GM19395 (cell line): ENCODE results near the gene SVOP.
"Not testable (repeated sequence)": the region's sequence is repeated elsewhere in the genome, so short reads cannot be mapped to it uniquely, and the experiment has no call there.

Source experiments
- ATAC-seq: cut with Tn5 transposase; IDR thresholded peaks from one replicate; pipeline ENCODE4 v1.9.1; 2021; ENCODE audit warnings: mild to moderate bottlenecking, moderate library complexity; ENCODE audit not compliant: unreplicated experiment

SVOP gene, protein sequence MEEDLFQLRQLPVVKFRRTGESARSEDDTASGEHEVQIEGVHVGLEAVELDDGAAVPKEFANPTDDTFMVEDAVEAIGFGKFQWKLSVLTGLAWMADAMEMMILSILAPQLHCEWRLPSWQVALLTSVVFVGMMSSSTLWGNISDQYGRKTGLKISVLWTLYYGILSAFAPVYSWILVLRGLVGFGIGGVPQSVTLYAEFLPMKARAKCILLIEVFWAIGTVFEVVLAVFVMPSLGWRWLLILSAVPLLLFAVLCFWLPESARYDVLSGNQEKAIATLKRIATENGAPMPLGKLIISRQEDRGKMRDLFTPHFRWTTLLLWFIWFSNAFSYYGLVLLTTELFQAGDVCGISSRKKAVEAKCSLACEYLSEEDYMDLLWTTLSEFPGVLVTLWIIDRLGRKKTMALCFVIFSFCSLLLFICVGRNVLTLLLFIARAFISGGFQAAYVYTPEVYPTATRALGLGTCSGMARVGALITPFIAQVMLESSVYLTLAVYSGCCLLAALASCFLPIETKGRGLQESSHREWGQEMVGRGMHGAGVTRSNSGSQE

DNA sequence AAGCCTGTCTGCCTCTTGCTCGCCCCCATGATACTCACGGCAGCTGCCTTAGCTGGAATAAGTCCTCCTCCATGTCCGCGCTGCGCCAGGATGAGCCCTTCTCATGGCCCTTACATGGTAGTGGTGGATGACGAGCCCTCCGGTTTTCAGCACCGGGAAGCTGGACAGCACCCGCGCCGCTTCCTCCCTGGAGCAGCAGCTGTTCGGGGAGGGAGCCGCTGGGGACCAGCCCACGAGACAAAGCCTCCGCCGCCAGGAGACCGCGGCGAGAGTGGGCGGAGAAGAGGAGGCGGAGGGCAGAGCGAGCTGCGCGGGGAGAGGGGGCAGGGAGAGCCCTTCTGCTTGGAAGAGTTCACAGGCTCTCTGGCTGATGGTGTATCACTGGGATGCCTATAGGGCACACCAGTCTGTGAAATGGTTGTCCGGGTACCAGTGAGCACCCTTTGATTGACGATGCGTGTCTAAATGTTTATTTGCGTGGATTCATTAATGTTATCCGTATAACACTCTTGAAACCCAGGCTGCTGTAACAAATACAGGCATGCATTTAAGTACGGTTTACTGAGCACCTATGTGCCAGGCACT is at the start of gene SVOP:
Gene SVOP, minus strand, starts transcription at position 273 of the 585 bp plus-strand sequence. Its CDS starts 200 bp downstream, at position 73.
- no peak for ATAC-seq

DNA sequence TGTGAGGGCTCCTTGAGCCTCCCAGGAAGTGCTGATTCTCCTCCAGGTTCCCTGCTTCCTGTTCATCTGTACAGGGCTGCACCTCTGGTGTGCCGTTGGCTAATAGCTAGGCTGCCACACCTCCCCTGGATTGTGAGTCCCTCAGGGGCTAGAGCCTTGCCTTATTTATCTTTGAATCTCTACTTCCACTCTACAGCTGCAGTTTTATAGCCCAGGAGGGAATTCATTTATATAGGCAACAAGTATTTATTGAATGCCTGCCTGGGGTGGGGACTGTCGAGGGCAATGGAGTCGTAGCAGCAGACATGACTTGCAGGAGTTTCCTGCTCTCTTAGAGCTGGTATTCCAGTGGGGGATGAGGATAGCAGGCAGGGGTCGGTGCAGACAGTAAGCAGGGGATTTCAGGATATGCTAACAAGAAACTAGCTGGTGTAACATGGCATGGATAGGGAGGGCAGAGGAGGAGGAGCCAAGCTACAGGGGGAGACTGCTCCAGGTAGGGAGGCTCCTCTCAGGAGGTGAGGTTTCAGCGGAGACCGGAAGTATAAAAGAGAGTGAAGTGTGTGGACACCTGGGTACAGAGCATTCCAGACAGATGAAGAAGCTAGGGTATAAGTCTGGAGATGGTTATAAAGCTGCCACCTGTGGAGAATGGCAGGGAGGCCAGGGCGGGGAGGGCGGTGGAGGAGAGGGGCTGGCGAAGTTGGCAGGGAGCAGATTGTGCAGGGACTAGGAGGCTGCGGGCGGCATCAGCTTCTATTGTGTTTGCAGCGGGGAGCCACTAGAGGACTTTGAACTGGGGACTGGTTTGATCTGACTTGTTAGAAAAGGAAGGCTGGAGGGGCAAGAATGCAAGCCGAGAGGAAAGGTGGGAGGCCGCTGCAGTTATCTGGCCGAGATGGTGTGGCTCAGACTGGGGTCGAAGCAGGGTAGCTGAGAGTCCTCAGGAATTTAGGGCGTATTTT is 48.7 kb upstream of the SVOP start:
- ATAC-seq: no peak

DNA sequence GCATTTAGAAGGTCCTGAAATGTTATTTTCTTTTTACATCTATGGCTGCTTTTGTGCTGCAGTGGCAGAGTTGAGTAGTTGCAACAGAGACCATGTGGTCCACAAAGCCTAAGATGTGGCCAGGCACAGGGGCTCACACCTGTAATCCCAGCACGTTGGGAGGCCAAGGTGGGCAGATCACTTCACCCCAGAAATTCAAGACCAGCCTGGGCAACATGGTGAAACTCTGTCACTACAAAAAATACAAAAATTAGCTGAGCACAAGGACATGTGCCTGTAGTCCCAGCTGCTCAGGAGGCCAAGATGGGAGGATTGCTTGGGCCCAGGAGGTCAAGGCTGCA is 45.0 kb upstream of the SVOP start:
- ATAC-seq: no peak

DNA sequence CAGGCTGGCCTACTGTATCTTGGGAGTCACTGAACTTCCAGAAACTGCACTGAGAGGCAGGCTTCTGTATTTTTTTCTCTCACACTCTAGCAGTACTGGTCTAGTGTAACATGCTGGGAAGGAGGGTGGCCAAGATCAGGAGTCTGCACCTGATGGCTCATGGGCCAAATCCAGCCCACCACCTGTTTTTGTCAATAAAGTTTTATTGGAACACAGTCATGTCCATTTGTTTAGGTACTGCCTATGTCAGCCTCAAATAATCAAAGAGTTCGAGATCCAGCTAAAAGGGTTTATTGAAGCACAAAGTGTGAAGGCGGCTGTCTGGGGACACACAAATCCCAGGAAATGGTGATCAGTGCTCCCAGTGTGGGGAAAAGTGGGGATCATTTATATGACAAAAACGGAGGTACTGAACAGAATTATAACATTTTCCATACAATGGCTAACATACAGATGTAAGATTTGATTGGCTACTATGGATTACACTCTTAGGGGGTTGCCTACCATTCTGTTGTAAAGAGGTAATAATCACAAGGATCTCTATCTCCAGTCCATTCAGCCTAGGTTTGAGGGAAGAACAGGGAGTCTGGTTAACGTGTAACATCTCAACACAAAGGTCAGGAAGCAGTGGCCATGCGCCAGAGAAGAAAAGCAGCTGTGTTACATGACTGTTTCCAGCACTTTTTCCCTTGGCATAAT is 44.4 kb upstream of the SVOP start:
- no peak for ATAC-seq

DNA sequence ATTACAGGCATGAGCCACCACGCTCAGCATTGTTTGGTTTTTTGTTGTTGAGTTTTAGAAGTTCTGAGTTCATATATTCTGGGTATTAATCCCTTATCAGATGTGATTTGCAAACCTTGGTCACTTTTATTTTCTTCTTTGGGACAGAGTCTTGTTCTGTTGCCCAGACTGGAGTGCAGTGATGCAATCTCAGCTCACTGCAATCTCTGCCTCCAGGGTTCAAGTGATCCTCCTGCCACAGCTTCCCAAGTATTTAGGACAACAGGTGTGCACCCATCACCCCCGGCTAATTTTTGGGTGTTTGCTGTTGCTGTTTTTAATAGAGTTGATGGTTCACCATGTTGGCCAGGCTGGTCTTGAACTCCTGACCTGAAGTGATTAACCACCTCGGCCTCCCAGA is 43.3 kb upstream of the SVOP start:
- no peak for ATAC-seq

DNA sequence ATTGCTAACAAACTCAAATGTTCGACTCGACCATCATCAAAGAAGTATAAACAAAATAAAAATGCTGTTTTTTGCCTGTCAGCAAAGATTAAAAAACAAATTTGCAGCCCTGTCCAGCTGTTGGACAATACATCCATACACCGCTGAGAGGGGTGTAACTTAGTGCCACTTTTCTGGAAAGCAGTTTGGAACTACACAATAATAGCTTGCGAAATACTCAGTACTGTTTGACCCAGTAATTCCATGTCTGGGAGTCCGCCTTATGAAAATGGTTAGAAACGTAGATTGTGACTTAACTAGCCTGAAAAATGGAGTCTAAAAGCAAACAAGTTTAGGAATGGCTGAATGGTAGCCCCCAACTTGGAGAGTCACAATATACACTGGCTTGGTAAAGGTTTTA is 37.9 kb upstream of the SVOP start:
- no peak for ATAC-seq

DNA sequence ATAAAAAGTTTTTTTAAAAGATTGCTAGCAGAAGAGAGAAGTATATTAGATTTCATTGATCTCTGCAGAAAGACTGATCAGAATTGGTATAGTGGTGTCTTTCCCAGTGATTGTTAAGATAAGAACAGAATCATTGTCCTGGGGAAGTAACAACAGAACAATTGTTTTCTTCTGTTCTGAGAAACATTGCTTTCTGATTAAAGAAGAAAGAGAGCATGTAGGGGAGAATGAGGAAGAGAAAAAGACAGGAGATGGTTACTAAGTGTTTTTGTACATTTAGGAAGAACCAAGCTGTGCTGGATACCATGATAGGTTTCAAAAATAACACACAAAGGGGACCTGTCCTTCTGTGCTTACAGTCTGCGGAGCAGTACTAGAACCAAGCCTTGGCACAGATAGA is 36.5 kb upstream of the SVOP start:
- no peak for ATAC-seq

DNA sequence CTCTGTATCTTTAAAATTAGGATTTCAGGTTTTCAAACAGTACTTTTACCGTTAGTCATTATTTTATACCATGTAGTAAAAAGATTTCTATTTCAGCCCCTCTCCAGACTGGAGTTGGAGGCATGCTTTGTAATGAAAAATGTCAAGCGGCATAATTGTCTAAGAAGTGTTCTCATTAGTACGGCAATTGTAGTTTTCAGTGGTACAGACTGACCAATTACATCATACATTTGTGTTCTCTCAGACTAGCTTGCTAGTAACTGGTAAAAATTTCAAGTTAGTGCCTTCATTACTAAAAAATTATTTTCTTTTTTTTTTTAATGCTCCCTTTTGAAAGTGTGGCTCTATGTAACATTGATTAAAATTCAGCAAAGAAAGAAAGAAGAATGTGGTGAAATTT is 36.0 kb upstream of the SVOP start:
- no peak for ATAC-seq

DNA sequence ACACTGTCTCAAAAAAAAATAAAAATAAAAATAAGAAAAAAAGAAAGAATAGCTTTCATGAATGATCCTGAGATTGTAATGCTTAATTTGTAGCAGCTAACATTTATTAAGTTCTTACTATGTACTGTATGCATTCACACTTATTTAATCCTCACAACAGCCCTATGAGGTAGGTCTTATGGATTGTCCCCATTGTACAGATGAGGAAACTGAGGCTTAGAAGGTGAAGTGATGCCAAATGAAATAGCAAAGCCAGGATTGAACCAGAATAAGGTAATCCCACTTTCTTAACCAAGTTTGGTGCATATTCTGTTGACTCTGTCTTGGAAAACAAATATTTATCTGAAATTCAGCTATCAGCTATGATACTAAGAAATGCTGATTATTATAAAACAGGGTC is 33.7 kb upstream of the SVOP start:
- ATAC-seq: no peak

DNA sequence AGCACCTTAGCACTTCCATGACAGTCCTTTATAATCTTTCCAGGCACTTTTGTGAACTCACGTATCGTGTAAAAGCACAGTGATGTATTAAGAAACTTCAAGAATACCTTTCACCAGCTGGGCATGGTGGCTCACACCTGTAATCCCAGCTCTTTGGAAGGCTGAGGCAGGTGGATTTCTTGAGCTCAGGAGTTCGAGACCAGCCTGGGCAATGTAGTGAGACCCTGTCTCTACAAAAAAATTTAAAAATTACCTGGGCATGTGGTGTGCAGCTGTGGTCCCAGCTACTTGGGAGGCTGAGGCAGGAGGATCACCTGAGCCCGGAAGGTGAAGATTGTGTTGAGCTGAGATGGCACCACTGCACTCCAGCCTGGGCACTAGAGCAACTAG is 33.3 kb upstream of the SVOP start:
- not testable (repeated sequence) for ATAC-seq

DNA sequence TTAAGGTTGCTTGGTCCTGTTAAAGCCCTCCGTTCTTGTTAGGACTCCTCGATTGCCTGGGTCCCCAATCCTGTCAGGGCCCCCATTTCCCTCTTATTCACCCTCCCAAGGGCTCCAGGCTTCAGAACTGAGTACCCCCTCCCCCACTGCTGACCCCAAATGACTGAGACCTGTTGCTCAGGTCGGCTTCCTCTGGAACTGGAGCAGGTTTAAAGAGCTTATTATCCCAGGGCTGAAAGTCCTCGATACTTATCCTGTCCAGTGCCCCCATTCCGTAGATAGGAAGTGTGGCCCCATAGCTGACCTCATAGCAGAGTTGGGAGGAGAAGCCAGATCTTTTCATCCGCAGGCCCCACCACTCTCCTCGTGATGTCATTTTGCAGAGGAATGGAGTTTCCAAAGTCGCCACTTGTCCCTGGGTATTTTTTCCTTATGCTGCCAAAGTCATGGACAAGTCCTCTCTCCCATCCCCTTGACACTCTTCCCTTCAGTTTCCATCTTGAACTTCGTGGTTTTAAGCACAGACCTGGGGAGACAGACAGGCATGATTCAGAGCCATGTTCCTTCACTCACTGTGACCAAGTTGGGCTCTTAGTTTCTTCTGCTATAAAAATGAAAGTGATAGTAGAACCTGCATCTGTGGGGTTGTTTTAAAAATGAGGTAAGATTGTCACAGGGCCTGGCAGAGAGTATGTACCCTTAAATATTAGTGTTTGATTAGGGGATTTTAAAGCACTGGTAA is 32.7 kb upstream of the SVOP start:
- ATAC-seq: peak; percentile 54

DNA sequence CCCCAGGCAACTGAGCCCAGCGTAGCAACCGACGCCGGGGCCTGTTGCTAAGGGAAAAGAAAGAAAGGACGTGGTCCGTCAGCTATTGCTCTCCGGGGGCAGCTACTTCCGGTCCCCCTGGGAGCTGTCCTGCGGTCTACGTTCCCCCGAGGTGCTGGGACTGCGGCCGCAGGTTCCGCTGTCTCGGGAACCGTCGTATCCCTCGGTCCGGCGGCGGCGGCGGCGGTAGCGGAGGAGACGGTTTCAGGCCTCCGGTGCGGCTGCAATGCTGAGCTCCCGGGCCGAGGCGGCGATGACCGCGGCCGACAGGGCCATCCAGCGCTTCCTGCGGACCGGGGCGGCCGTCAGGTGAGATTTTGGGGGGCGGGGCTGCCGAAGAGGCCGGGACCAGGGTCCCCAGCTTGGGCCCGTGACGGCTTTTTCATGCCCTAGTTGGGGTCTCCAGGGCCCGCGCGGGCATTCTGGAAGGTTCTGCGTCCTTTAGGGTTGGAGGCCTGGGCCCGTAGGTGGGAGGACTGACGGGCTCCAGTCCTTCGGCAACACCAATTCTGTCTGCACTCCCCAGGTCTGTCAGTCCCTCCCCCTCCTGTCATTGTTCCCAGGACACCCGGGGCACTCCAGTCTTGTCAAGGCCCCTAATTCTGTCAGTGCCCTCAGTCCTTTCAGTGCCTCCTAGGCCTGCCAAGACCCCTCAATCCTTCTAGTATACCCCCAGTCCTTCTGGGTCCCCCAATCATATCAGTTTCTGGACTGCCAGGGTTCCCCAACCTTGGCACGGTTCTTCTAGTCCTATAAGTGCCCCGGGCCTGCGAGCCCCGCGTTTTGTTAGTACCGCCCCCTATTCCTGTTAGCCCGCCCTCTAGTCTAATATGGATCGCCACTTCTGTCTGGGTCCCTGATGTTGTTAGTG is 31.8 kb upstream of the SVOP start, which contains the start of gene USP30:
Gene USP30, plus strand, starts transcription at position 163 of the 910 bp plus-strand sequence. Its CDS starts 103 bp downstream, at position 266.
- ATAC-seq: peak; percentile 73

DNA sequence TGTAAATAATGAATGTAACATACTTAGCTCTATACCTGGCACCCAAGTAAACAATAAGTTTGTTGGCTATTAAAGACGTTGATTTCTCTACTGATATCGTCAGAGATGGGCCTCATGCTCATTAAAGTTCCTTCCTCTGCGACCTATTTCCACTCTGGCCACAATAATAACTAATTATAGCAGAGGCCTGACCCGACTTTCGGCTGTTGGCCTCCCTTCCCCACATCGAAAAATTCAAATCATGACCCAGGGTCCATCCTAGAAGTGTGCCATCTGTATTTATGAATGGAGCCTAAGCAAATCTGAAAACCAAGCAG is 31.2 kb upstream of the SVOP start:
- no peak for ATAC-seq

DNA sequence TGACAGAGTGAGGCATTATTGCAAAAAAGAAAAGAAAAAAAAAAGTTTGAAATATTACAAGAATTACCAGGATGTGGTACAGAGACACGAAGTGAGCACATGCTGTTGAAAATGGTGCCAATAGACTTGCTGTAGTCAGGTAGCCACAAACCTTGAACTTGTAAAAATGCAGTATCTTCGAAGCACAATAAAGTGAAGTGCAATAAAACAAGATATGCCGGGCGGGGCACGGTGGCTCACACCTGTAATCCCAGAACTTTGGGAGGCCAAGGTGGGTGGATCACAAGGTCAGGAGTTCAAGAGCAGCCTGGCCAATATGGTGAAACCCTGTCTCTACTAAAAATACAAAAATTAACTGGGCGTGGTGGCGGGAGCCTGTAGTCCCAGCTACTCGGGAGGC is 28.9 kb upstream of the SVOP start:
- not testable (repeated sequence) for ATAC-seq

DNA sequence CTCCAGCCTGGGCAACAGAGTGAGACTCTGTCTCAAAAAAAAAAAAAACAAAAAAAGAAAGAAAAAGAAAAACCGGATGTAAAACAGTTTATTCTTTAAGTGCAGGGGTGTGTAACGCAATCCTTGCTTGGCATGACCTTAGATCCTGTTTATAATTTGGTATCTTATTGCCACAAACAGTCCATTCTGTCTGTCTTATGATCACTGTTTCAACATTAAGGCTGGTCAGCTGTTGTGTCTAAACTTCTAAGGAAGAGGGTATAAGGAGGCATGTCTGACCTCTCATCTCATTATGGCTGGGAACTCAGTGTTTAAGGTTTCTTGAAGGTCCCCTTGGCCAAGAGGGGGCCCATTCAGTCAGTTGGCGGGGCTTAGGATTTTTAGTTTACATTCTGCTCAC is 27.8 kb upstream of the SVOP start:
- not testable (repeated sequence) for ATAC-seq

DNA sequence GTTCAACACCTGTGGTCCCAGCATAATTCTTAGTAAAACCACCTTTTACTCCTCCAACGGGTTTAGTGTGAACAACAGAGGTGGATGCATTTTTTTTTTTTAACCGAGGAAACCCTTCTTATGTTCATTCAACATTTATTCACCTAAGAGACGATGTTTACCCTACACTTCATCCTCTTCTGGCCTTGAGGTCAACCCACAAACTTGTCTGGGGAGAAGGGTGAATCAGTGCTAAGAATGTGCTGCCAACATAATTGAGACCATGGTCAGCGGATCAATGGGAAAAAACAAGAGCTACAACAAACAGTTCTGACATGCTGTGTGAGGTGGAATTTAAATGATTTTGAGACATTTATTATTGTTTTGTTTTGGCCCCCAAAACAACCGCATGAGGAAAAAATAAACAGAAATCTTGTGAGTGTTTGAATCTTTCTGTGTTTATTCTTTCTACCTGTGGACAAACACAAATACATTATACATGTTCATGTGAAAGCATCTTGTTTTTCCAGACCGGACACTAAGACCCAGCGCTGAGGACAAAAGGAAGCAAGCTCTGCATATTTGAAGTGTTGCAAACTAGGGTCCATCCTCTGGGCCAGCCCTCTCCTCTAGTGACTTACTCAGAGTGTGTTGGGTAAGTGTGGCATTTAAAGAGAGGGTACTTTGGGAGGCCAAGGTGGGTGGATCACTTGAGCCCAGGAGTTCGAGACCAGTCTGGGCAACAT is 26.4 kb upstream of the SVOP start:
- no peak for ATAC-seq

DNA sequence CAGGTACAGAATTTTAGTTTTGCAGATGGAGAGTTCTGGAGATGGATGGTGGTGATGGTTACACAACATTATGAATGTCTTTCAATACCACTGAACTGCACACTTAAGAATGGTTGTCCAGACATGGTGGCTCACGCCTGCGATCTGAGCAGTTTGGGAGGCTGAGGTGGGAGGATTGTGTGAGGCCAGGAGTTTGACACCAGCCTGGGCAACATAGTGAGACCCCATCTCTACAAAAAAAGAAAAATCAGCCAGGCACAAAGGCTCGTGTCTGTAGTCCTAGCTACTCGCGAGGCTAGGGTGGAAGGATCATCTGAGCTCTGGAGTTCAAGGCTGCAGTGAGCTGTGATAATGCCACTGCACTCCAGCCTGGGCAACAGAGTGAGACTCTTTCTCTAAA is 23.4 kb upstream of the SVOP start:
- ATAC-seq: no peak

DNA sequence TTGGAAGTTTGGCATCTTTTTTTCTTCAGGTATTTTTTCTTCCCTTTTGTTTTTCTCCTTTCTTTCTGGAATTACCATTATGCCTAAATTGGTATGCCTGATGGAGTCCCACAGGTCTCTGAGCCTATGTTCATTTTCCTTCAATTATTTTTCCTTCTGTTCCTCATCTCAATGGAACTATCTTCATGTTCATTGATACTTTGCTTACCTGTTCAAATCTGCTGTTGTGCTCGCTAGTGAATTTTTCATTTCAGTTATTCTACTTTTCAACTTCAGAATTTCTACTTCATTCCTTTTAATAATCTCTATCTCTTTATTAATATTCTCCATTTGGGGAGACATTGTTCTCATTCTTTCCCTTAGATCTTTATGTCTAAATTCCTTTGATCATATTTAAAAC is 16.1 kb upstream of the SVOP start:
- no peak for ATAC-seq
